SK-N-SH (cell line): ENCODE results near the gene CADM3. TPM values are rescaled to one million over a fixed set of nuclear protein-coding genes. Genes with fewer than 3 reads are reported as not detected.

Experiments used
- CTCF ChIA-PET: fragments of 300-600, 350-600 bp; formaldehyde crosslinking; extraction: SDS; loops from one replicate; lab custom pipeline; 2021; lab: Yijun Ruan, JAX
- POLR2A ChIA-PET: fragments of 350-600 bp; sonication (Branson Sonifier 250); formaldehyde crosslinking; extraction: SDS; loops from one replicate; lab custom pipeline; 2020; ENCODE audit warnings: antibody characterized with exemption, inconsistent platforms; lab: Yijun Ruan, JAX
- DNase-seq: peaks from one replicate; pipeline ENCODE4 v3.0.0; 2012
- H2AFZ ChIP-seq: fragments of 200-600 bp; sonication (generic); 2 replicates; pipeline ENCODE4 v1.8.1; 2016; ENCODE audit warnings: antibody characterized with exemption, mild to moderate bottlenecking, low read depth
- H3F3A ChIP-seq: fragments of 200-600 bp; sonication (generic); replicated peaks from 2 replicates; pipeline ENCODE3; 2016; ENCODE audit warnings: antibody characterized with exemption, mild to moderate bottlenecking; ENCODE audit not compliant: insufficient read depth
- H3K27ac ChIP-seq, 2 experiments: fragments of 200-500 bp in 1 of 2; fragments of 200-600 bp in 1 of 2; sonication (Bioruptor generic) in 1 of 2; sonication (generic), shearing (Covaris generic) in 1 of 2; 2 replicates each; pipeline versions ENCODE4 v1.5.1 to v1.6.1; 2014 to 2016; ENCODE audit warnings: low read depth in 2 of 2, inconsistent platforms in 1 of 2, low read length in 1 of 2, mild to moderate bottlenecking in 1 of 2, mixed read lengths in 1 of 2
- H3K27me3 ChIP-seq: fragments of 200-600 bp; sonication (generic), shearing (Covaris generic); 2 replicates; pipeline ENCODE4 v1.6.1; 2016; ENCODE audit warnings: mixed run types; ENCODE audit not compliant: insufficient read depth
- H3K36me3 ChIP-seq, 2 experiments: fragments of 200-500 bp in 1 of 2; fragments of 200-600 bp in 1 of 2; sonication (Bioruptor generic) in 1 of 2; sonication (generic) in 1 of 2; replicated peaks in 1 of 2; 2 replicates each; pipeline versions ENCODE3 to v1.5.1; 2014 to 2016; ENCODE audit warnings: low read length in 1 of 2, mild to moderate bottlenecking in 1 of 2; ENCODE audit not compliant: insufficient read depth in 2 of 2, control insufficient read depth in 1 of 2
- H3K4me1 ChIP-seq, 2 experiments: fragments of 200-500 bp in 1 of 2; fragments of 200-600 bp in 1 of 2; sonication (Bioruptor generic) in 1 of 2; sonication (generic), shearing (Covaris generic) in 1 of 2; 2 replicates each; pipeline versions ENCODE4 v1.5.1 to v1.6.1; 2014 to 2016; ENCODE audit warnings: low read depth in 1 of 2, low read length in 1 of 2, mixed run types in 1 of 2; ENCODE audit not compliant: insufficient read depth in 2 of 2, control insufficient read depth in 1 of 2
- H3K4me2 ChIP-seq: fragments of 200-600 bp; sonication (generic), shearing (Covaris generic); 2 replicates; pipeline ENCODE4 v1.6.1; 2017; ENCODE audit warnings: mixed run types
- H3K4me3 ChIP-seq, 2 experiments: fragments of 200-500 bp in 1 of 2; fragments of 200-600 bp in 1 of 2; sonication (Bioruptor generic) in 1 of 2; sonication (generic), shearing (Covaris generic) in 1 of 2; 2 replicates each; pipeline versions ENCODE4 v1.5.1 to v1.8.1; 2014 to 2016; ENCODE audit warnings: low read depth in 2 of 2, inconsistent platforms in 1 of 2, low read length in 1 of 2, mild to moderate bottlenecking in 1 of 2, mixed read lengths in 1 of 2, moderate library complexity in 1 of 2
- H3K79me2 ChIP-seq: fragments of 200-600 bp; sonication (generic); 2 replicates; pipeline ENCODE4 v1.8.1; 2017; ENCODE audit warnings: mild to moderate bottlenecking; ENCODE audit not compliant: insufficient read depth
- H3K9ac ChIP-seq: fragments of 200-600 bp; sonication (generic); 2 replicates; pipeline ENCODE4 v1.6.1; 2017; ENCODE audit warnings: mixed run types
- H3K9me2 ChIP-seq: fragments of 200-600 bp; sonication (generic); 2 replicates; pipeline ENCODE4 v1.6.1; 2017; ENCODE audit warnings: mixed run types
- H3K9me3 ChIP-seq: fragments of 200-600 bp; sonication (generic); 2 replicates; pipeline ENCODE4 v1.6.1; 2017; ENCODE audit warnings: mixed run types, mild to moderate bottlenecking, moderate library complexity
- H4K20me1 ChIP-seq: fragments of 200-600 bp; sonication (generic); 2 replicates; pipeline ENCODE4 v1.6.1; 2017; ENCODE audit warnings: mild to moderate bottlenecking, mixed run types; ENCODE audit not compliant: insufficient read depth
- CHD2 ChIP-seq: fragments of 150-350 bp; IDR thresholded peaks from 2 replicates; pipeline ENCODE4 v1.6.1; 2018; ENCODE audit warnings: low read length; ENCODE audit not compliant: partially characterized antibody
- CTCF ChIP-seq: fragments of 200-600 bp; sonication (generic); IDR thresholded peaks from 2 replicates; pipeline ENCODE4 v1.6.1; 2017; ENCODE audit warnings: antibody characterized with exemption, mild to moderate bottlenecking, moderate library complexity
- EP300 ChIP-seq, 2 experiments: IDR thresholded peaks; 2 replicates each; pipeline versions ENCODE4 v1.4.0 to v1.6.1; 2012; ENCODE audit warnings: borderline replicate concordance in 1 of 2, low read depth in 1 of 2, low read length in 1 of 2
- EZH2phosphoT487 ChIP-seq: fragments of 200-600 bp; sonication (generic); IDR thresholded peaks from 2 replicates; pipeline ENCODE4 v1.6.1; 2017; ENCODE audit warnings: low read depth, mixed run types, mild to moderate bottlenecking, antibody characterized with exemption, moderate library complexity, borderline replicate concordance
- FOSL2 ChIP-seq: IDR thresholded peaks from 2 replicates; pipeline ENCODE4 v1.4.0; 2012; ENCODE audit warnings: low read depth, mild to moderate bottlenecking, moderate library complexity, borderline replicate concordance
- GABPA ChIP-seq: IDR thresholded peaks from 2 replicates; pipeline ENCODE4 v1.4.0; 2012; ENCODE audit warnings: low read depth, mild to moderate bottlenecking
- GATA2 ChIP-seq: sonication (generic); formaldehyde crosslinking; IDR thresholded peaks from 2 replicates; pipeline ENCODE4 v1.5.0; 2020; ENCODE audit warnings: mild to moderate bottlenecking, missing genetic modification reagents
- JUND ChIP-seq: IDR thresholded peaks from 2 replicates; pipeline ENCODE4 v1.4.0; 2012
- MAX ChIP-seq: IDR thresholded peaks from 2 replicates; pipeline ENCODE4 v1.4.0; 2012; ENCODE audit warnings: low read depth
- NFIC ChIP-seq: IDR thresholded peaks from 2 replicates; pipeline ENCODE4 v1.4.0; 2012; ENCODE audit warnings: borderline replicate concordance
- NRF1 ChIP-seq: IDR thresholded peaks from 2 replicates; pipeline ENCODE4 v1.6.1; 2012; ENCODE audit warnings: low read depth, mild to moderate bottlenecking, low read length
- POLR2AphosphoS5 ChIP-seq: IDR thresholded peaks from 2 replicates; pipeline ENCODE4 v1.6.1; 2012; ENCODE audit warnings: low read depth, low read length
- RAD21 ChIP-seq: IDR thresholded peaks from 2 replicates; pipeline ENCODE4 v1.6.1; 2012; ENCODE audit warnings: mild to moderate bottlenecking, low read length
- RCOR1 ChIP-seq: fragments of 150-350 bp; IDR thresholded peaks from 2 replicates; pipeline ENCODE4 v1.6.1; 2017; ENCODE audit warnings: antibody characterized with exemption, low read length
- RFX5 ChIP-seq: IDR thresholded peaks from 2 replicates; pipeline ENCODE4 v1.6.1; 2012; ENCODE audit warnings: mild to moderate bottlenecking, improper control_type of control experiment, low read length
- RXRA ChIP-seq: IDR thresholded peaks from 2 replicates; pipeline ENCODE4 v1.4.0; 2012; ENCODE audit warnings: low read depth, mild to moderate bottlenecking, borderline replicate concordance
- SIN3A ChIP-seq: IDR thresholded peaks from 2 replicates; pipeline ENCODE4 v1.6.1; 2012; ENCODE audit warnings: low read depth, mild to moderate bottlenecking, low read length, moderate library complexity, borderline replicate concordance
- TCF12 ChIP-seq: IDR thresholded peaks from 2 replicates; pipeline ENCODE4 v1.4.0; 2012
- TEAD4 ChIP-seq: IDR thresholded peaks from 2 replicates; pipeline ENCODE4 v1.4.0; 2012; ENCODE audit warnings: mild to moderate bottlenecking, borderline replicate concordance; ENCODE audit not compliant: insufficient read depth
- USF2 ChIP-seq: fragments of 150-350 bp; IDR thresholded peaks from 2 replicates; pipeline ENCODE4 v1.6.1; 2017; ENCODE audit warnings: antibody characterized with exemption, low read length, low read depth, borderline replicate concordance
- YY1 ChIP-seq: IDR thresholded peaks from 2 replicates; pipeline ENCODE4 v1.4.0; 2012; ENCODE audit warnings: low read depth, mild to moderate bottlenecking
- ZBTB33 ChIP-seq: IDR thresholded peaks from 2 replicates; pipeline ENCODE4 v1.4.0; 2012; ENCODE audit warnings: low read depth, borderline replicate concordance
- WGBS: methylation state at CpG from one replicate; pipeline ENCODE4 v1.1.6; 2017; ENCODE audit warnings: low lambda C conversion rate; 5-methylcytosine and 5-hydroxymethylcytosine counted together
- polyA plus RNA-seq, 3 experiments: library from polyadenylated mRNA; depleted of rRNA; stranded (reverse); fragments of >200 nt; gene quantifications; 2 replicates each; pipeline ENCODE4 v1.2.3, GENCODE V29; 2012

Gene CADM3
- polyA plus RNA-seq, 1 of the 3 experiments (the other 2 are of a cell fraction) = 0.94 TPM

- TF ChIP-seq EP300 (IDR thresholded peaks at IDR 0.05; ENCODE audit: borderline replicate concordance in 1 of 2, low read depth in 1 of 2, low read length in 1 of 2) (no peak), SIN3A (no peak), RCOR1 (no peak), NFIC (no peak), RAD21 (no peak), MAX (no peak), CTCF (no peak), GABPA (no peak)
These were observed 50.9 kb downstream of the CADM3 start (continued) for GRCh38 chr1:159222075-159222865.

DNA sequence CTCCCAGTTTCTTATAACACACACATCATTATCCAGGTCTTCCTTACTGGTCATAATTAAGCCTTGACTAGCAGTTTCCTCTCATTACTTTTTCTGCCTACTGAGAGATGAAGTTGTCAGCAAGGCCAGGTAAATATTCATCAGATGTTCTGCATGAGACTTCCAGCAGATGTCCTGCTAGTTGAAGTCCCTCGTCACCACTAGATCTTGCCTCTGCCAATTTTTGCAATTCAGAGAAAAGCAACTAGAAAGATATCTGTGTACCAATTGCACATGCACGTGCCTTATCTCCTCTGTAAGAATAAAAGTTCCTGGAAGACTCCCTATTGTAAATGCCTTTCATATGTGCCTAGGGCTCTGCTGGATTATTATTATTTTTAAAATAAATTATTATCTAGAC is 51.6 kb downstream of the CADM3 start:
- TF ChIP-seq USF2 (no peak), SIN3A (no peak), EP300 (IDR thresholded peaks at IDR 0.05; ENCODE audit: borderline replicate concordance in 1 of 2, low read depth in 1 of 2, low read length in 1 of 2) (no peak), ZBTB33 (no peak), RAD21 (no peak), FOSL2 (no peak), EZH2phosphoT487 (no peak), RFX5 (no peak), JUND (no peak), TCF12 (no peak), YY1 (no peak), GATA2 (CRISPR knock-in tag) (no peak), TEAD4 (no peak), RXRA (no peak), GABPA (no peak), POLR2AphosphoS5 (no peak), NRF1 (no peak), CTCF (no peak), CHD2 (no peak)
- no peaks in the 10 kb centered on the region for H3K4me1 ChIP-seq
- WGBS = 19% methylated on average over 2 of the region's 2 CpGs
- H3K4me3 ChIP-seq = no peak overlapping the region
- no peak overlapping the region for H3K27ac ChIP-seq
- no peaks in the 10 kb centered on the region for H3F3A ChIP-seq
- H3K79me2 ChIP-seq = no peaks in the 10 kb centered on the region
- H4K20me1 ChIP-seq = no peaks in the 10 kb centered on the region
- ChIA-PET CTCF (interaction anchor here (3.9 to 13.3 kb wide), 3 partner anchors 11 to 90 kb away, joined by 11 to 161 read pairs (median 22); no protein-coding TSS in a partner anchor), POLR2A (no interaction called here)
- H2AFZ ChIP-seq = no peak overlapping the region
- H3K36me3 ChIP-seq = no peaks in the 10 kb centered on the region
- H3K9ac ChIP-seq = no peak overlapping the region
- no peak overlapping the region for H3K4me2 ChIP-seq
- H3K27me3 ChIP-seq = no peaks in the 10 kb centered on the region; the same call in 1 of the 2 replicates
- no peaks in the 10 kb centered on the region for H3K9me3 ChIP-seq
- no peak for DNase-seq
- H3K9me2 ChIP-seq = no peaks in the 10 kb centered on the region
